Activated CD4-positive, alpha-beta T cell treated with anti-CD3 and anti-CD28 coated beads for 36 hours (primary cell): ENCODE data around the gene ZNF212. TPM values are rescaled to one million over a fixed set of nuclear protein-coding genes. Genes with fewer than 3 reads are reported as not detected.

Experiments used
- ATAC-seq: fragments of 200-7000 bp; cut with Tn5 transposase; one replicate; pipeline ENCODE4 v1.10.0; 2021; ENCODE audit warnings: mild to moderate bottlenecking, moderate library complexity
- CTCF ChIA-PET: fragments of 350-600 bp; sonication (Branson Sonifier 250); formaldehyde crosslinking; loops from one replicate; lab custom pipeline; 2021; ENCODE audit warnings: antibody characterized with exemption; lab: Charles Lee
- POLR2A ChIA-PET: fragments of 350-600 bp; sonication (Branson Sonifier 250); formaldehyde crosslinking; loops from one replicate; lab custom pipeline; 2021; ENCODE audit warnings: antibody characterized with exemption, inconsistent platforms; lab: Charles Lee
- DNase-seq: peaks from one replicate; pipeline ENCODE4 v3.0.0-alpha.2; 2020
- H3K27ac Mint-ChIP-seq: one replicate; pipeline ENCODE4 v1.8.0; 2021; ENCODE audit warnings: mixed read lengths
- H3K27me3 Mint-ChIP-seq: one replicate; pipeline ENCODE4 v1.8.0; 2021; ENCODE audit warnings: mixed read lengths
- H3K36me3 Mint-ChIP-seq: one replicate; pipeline ENCODE4 v1.8.0; 2021; ENCODE audit warnings: low read depth, mixed read lengths
- H3K4me1 Mint-ChIP-seq: one replicate; pipeline ENCODE4 v1.8.0; 2021; ENCODE audit warnings: mixed read lengths
- H3K4me3 Mint-ChIP-seq: one replicate; pipeline ENCODE4 v1.8.0; 2021; ENCODE audit warnings: mild to moderate bottlenecking, moderate library complexity, mixed read lengths
- H3K9me3 Mint-ChIP-seq: one replicate; pipeline ENCODE4 v1.8.0; 2021; ENCODE audit warnings: low read depth, mixed read lengths
- intact Hi-C, 2 experiments: fragments of 100-400 bp; cut with DNase I in 1 of 2; cut with micrococcal nuclease in 1 of 2; formaldehyde crosslinking; loops; one replicate each; pipeline versions ENCODE4 v1.14.2 to v1.15.1; 2022 to 2024; cut with DNase I, micrococcal nuclease
- total RNA-seq, 2 experiments: library from RNA; stranded (reverse); gene quantifications; one replicate each; pipeline ENCODE4 v1.2.3, GENCODE V29; 2021

The ZNF212 gene
- total RNA-seq, 2 experiments from 2014 or later, result 9.9 to 15.9 TPM

GRCh38 chr7:149199234-149199995, 40.0 kb upstream of the ZNF212 start:
- Mint-ChIP-seq H3K27ac (peak overlapping the region; percentile 35), H3K4me1 (peaks cover 56% of the 10 kb centered on the region), H3K9me3 (no peaks in the 10 kb centered on the region), H3K36me3 (peaks cover 63% of the 10 kb centered on the region), H3K4me3 (no peak overlapping the region), H3K27me3 (no peaks in the 10 kb centered on the region)
- DNase-seq (no peak), ATAC-seq (no peak)
- CTCF ChIA-PET, result interaction anchor here (0.8 to 1.0 kb wide), 2 partner anchors 9 to 47 kb away, joined by 3 to 4 read pairs; no protein-coding TSS in a partner anchor
- POLR2A ChIA-PET, result interaction anchor here (0.7 kb wide), 1 partner anchor 401 kb away, joined by 16 read pairs; no protein-coding TSS in a partner anchor
- intact Hi-C loops, result loop anchor here (5.0 to 10.0 kb wide), 4 partner anchors 215 to 515 kb away; partner anchors contain the start of gene ZNF746 (in 1 of the 2)

DNA sequence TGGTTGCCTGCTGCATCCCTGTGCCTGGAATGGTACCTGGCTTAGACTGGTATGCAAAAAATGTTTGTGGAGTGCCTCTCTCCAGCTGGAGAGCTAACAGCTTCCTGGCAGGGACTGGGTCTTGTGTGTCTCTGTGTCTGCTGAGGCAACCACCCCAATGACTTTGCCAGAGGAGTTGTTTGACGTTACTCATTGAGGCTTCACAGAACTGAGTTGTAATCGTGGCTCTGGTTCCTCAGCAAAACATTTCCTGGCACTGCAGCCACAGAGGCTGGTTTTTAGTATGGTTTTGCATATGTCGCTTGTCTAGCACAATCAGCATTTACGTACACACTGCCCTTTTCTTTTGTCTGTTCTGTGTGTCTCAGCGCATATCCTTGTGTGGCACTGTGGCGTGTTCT, 36.6 kb upstream of the ZNF212 start:
- Mint-ChIP-seq H3K4me1 (peaks cover 46% of the 10 kb centered on the region), H3K27me3 (no peaks in the 10 kb centered on the region), H3K4me3 (no peak overlapping the region), H3K27ac (peak overlapping the region; percentile 92), H3K36me3 (peaks cover 71% of the 10 kb centered on the region), H3K9me3 (no peaks in the 10 kb centered on the region)
- ChIA-PET POLR2A (interaction anchor here (0.6 to 1.2 kb wide), 2 partner anchors 9 to 58 kb away, joined by 3 read pairs; no protein-coding TSS in a partner anchor), CTCF (interaction anchor here (1.6 kb wide), 1 partner anchor 8 kb away, joined by 4 read pairs; the partner anchor contains the start of gene ZNF282)
- ATAC-seq (peak; percentile 91), DNase-seq (peak; percentile 68)
- intact Hi-C loops, result no loop called here

DNA sequence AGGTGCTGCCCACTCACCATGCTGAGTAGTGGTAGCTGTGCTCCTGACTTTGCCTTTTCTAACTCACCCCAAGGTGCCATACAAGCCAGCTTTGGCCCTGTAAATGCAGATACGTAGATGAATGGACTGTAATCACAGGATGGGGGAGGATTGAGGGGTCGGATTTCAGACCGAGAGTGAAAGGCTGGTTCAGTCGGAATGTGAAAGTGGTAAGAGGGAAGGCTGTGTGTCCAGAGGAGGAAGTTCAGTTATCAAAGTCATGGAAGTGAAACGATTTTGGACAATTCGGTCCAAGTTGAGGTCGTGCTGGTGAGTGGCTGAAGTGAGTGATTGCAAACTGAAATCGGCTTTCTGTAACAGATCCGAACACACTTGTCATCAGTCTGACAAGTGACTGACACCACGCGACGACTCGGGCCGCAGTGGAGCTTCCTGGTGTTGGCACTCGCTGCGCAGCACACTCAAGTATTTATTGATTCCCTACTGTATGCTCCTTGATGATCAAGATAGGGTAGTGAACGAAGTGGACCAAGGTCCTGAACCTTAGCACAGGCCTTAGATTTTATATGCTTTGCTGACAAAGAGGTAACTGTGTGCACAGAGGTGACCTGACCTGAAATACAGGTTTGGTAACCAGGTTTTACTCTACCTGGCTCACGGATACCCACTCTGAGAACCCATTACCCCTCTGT, 33.6 kb upstream of the ZNF212 start:
- DNase-seq (no peak), ATAC-seq (no peak)
- peaks cover 49% of the 10 kb centered on the region for H3K4me1 Mint-ChIP-seq
- intact Hi-C loops, result no loop called here
- no peaks in the 10 kb centered on the region for H3K27me3 Mint-ChIP-seq
- ChIA-PET CTCF (interaction anchor here (0.5 to 1.2 kb wide), 2 partner anchors 79 to 535 kb away, joined by 3 read pairs; no protein-coding TSS in a partner anchor), POLR2A (no interaction called here)
- no peaks in the 10 kb centered on the region for H3K9me3 Mint-ChIP-seq
- peak overlapping the region; percentile 5 for H3K27ac Mint-ChIP-seq
- H3K4me3 Mint-ChIP-seq, result no peak overlapping the region
- H3K36me3 Mint-ChIP-seq, result peaks cover 76% of the 10 kb centered on the region

DNA sequence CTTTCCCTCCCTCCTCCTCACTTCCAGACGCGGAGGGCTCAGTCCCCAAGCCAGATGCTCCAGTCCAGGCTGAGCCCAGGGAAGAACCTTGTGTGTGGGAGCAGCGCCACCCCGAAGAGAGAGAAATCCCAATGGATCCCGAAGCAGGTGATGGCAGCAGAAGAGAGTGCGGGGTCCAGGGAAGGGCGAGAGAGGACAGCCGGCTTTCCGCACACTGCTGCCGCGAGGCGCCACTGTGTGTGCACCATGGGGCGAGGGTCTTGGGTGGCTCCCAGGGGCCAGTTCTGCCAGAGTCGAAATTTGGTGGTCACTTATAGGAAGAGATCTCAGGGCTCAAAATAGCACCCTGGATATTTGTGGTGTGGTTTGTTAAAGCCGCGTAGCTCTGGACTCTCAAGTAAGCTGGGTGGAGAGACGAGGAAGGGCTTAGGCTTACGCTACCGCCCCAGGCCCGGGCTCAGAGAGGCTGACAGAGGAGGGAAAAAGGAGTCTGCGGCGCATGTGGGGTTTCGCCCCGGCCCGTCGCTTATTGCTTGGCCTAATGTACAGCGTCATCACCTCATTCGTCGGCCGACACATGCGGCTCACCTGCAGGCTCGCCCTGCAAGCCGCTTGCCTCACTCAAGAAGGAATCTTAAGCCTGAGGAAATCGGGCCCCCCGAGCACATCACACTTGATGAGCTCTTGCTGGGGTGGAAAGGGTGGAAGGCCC, 32.0 kb upstream of the ZNF212 start:
- peak overlapping the region; percentile 59 for H3K27ac Mint-ChIP-seq
- peaks cover 46% of the 10 kb centered on the region for H3K4me1 Mint-ChIP-seq
- no peaks in the 10 kb centered on the region for H3K9me3 Mint-ChIP-seq
- no peak for ATAC-seq
- intact Hi-C loops, result loop anchor here (2.0 kb wide), 1 partner anchor 31 kb away; the partner anchor contains the start of gene ZNF212 (in 2 of the 2)
- H3K27me3 Mint-ChIP-seq, result no peaks in the 10 kb centered on the region
- ChIA-PET POLR2A (interaction anchor here (1.2 to 2.0 kb wide), 2 partner anchors 12 to 42 kb away, joined by 3 to 5 read pairs; partner anchors contain the start of gene ZNF282), CTCF (interaction anchor here (0.6 to 1.5 kb wide), 4 partner anchors 11 to 153 kb away, joined by 3 to 4 read pairs (median 3); no protein-coding TSS in a partner anchor)
- H3K4me3 Mint-ChIP-seq, result no peak overlapping the region
- no peak for DNase-seq
- peaks cover 80% of the 10 kb centered on the region for H3K36me3 Mint-ChIP-seq

DNA sequence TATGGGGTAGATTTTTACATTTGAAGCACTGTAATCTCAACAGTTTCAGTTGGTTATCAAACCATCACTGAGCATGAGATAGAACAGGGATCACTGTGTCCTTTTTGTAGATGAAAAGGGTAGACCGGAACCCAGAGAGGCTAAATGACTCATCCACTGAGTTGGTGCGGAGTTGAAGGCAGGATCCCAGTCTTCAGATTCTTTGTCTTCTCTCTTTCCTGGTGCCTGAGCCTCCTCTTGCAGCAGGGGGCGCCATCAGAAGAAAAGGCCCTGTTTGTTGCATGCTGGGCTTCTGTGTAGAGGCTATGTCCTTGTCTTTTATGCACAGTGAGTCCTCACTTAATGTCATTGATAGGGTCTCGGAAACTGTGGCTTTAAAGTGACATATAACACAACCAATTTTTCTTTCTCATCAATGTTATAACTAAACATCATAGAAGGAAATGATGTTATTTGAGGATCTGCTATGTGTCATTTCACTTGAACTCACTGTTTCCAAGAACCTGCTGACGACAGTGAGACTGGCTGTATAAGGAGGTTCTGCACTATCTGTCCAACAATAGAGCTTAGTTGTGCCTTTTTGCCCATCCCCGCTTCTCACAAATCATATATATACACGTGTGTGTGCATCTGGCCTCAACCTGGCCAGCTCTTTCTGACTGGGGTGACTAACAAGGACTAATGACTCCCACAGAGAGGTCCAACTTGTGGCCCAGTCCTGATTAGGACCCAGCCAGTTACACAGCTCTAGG, 29.8 kb upstream of the ZNF212 start:
- ChIA-PET POLR2A (interaction anchor here (0.6 to 1.7 kb wide), 13 partner anchors 9 to 76 kb away, joined by 3 to 7 read pairs (median 4); partner anchors contain the start of genes ZNF212 and ZNF282), CTCF (interaction anchor here (0.8 to 1.7 kb wide), 9 partner anchors 9 to 52 kb away, joined by 3 to 8 read pairs (median 4); partner anchors contain the start of genes ZNF282 and ZNF783)
- Mint-ChIP-seq H3K36me3 (peaks cover 78% of the 10 kb centered on the region), H3K4me1 (peaks cover 32% of the 10 kb centered on the region), H3K27me3 (no peaks in the 10 kb centered on the region), H3K9me3 (no peaks in the 10 kb centered on the region), H3K4me3 (peak overlapping the region; percentile 38), H3K27ac (peak overlapping the region; percentile 94)
- intact Hi-C loops, result loop anchor here (1.0 to 2.0 kb wide), 4 partner anchors 29 to 288 kb away; partner anchors contain the start of genes ZNF212 (in 2 of the 2) and ZNF746 (in 1 of the 2)
- peak; percentile 93 for DNase-seq
- ATAC-seq, result peak; percentile 89

DNA sequence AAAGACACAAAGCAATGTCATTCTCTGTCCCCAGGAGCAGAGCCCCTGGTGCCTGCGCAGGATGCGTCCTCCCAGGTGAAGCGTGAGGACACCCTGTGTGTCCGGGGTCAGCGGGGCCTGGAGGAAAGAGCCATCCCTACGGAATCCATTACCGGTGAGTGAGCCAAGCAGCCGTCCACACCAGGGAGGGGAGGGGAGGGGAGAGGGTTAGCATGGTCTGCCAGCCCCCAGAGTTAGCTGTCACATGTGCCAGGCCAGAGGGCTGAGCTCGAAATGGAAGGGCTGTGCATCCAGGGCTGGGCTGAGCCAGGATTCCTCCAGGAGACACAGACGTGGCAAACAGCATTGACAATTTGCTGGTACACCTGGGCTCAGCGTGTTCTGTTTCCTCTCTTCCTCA, 28.9 kb upstream of the ZNF212 start:
- Mint-ChIP-seq H3K36me3 (peaks cover 78% of the 10 kb centered on the region), H3K27ac (peak overlapping the region; percentile 94), H3K9me3 (no peaks in the 10 kb centered on the region), H3K4me3 (peak overlapping the region; percentile 38), H3K27me3 (no peaks in the 10 kb centered on the region), H3K4me1 (peaks cover 32% of the 10 kb centered on the region)
- ChIA-PET CTCF (interaction anchor here (0.9 to 1.7 kb wide), 9 partner anchors 8 to 153 kb away, joined by 3 to 8 read pairs (median 4); partner anchors contain the start of genes ZNF282 and ZNF783), POLR2A (interaction anchor here (0.8 to 1.2 kb wide), 9 partner anchors 8 to 39 kb away, joined by 3 to 7 read pairs (median 5); partner anchors contain the start of genes ZNF212 and ZNF282)
- ATAC-seq, result no peak
- DNase-seq, result no peak
- intact Hi-C loops, result no loop called here

- H3K9me3 Mint-ChIP-seq, result no peaks in the 10 kb centered on the region
- no peak for DNase-seq
- H3K27me3 Mint-ChIP-seq, result no peaks in the 10 kb centered on the region
- H3K4me1 Mint-ChIP-seq, result peaks cover 20% of the 10 kb centered on the region
- ChIA-PET POLR2A (interaction anchor here (0.6 kb wide), 1 partner anchor 9 kb away, joined by 4 read pairs; no protein-coding TSS in a partner anchor), CTCF (interaction anchor here (0.6 to 0.8 kb wide), 3 partner anchors 18 to 32 kb away, joined by 3 to 4 read pairs (median 3); no protein-coding TSS in a partner anchor)
- intact Hi-C loops, result no loop called here
- H3K27ac Mint-ChIP-seq, result peak overlapping the region; percentile 65
- H3K36me3 Mint-ChIP-seq, result peaks cover 75% of the 10 kb centered on the region
- H3K4me3 Mint-ChIP-seq, result no peak overlapping the region
- no peak for ATAC-seq
Observed at GRCh38 chr7:149214020-149214720, 25.3 kb upstream of the ZNF212 start.

GRCh38 chr7:149216402-149216801, 23.0 kb upstream of the ZNF212 start:
- Mint-ChIP-seq H3K9me3 (no peaks in the 10 kb centered on the region), H3K4me1 (peaks cover 1% of the 10 kb centered on the region), H3K27ac (no peak overlapping the region), H3K27me3 (no peaks in the 10 kb centered on the region), H3K36me3 (peaks cover 66% of the 10 kb centered on the region), H3K4me3 (no peak overlapping the region)
- DNase-seq (no peak), ATAC-seq (no peak)
- ChIA-PET CTCF (no interaction called here), POLR2A (no interaction called here)
- intact Hi-C loops, result no loop called here

DNA sequence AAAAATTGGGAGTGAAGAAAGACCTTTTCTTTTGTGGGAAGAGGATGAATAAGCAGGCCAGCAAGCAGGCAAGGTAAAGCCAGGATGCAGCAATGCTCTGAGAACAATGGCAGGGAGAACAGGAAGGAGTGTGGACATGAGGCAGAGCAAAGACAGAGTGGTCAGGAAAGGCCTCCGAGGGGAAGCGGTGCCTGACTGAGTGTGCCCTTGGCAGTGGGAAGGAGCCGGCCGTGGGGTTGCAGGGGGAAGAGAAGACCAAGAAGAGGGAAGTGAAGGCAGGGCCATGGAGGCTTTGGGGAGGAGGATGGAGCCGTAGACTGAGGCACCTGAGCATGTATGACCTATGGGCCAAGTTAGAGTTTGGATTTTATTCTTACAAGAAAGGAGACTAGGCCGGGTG, 21.9 kb upstream of the ZNF212 start:
- DNase-seq, result no peak
- POLR2A ChIA-PET, result no interaction called here
- Mint-ChIP-seq H3K9me3 (no peaks in the 10 kb centered on the region), H3K27me3 (no peaks in the 10 kb centered on the region), H3K36me3 (peaks cover 65% of the 10 kb centered on the region), H3K4me1 (no peaks in the 10 kb centered on the region), H3K4me3 (no peak overlapping the region), H3K27ac (peak overlapping the region; percentile 11)
- no peak for ATAC-seq
- CTCF ChIA-PET, result no interaction called here
- intact Hi-C loops, result no loop called here
